NCI-H2227 (cell line): ENCODE results near the gene GEMIN2.
"Not testable (repeated sequence)": the region's sequence is repeated elsewhere in the genome, so short reads cannot be mapped to it uniquely, and the experiment has no call there.

Experiments
- DNase-seq: peaks from one replicate; lab custom pipeline; 2025; ENCODE audit not compliant: unreplicated experiment; lab: John Stamatoyannopoulos, UW

Gene GEMIN2

GRCh38 chr14:39114073-39114838 lies at the start of gene GEMIN2:
TSS of gene GEMIN2 (plus strand) at chr14:39114323. CDS start at chr14:39114339, 16 bp downstream.
- DNase-seq, result peak; percentile 97

GRCh38 chr14:39069169-39069805 lies 44.8 kb upstream of the GEMIN2 start:
- not testable (repeated sequence) for DNase-seq

GRCh38 chr14:39069923-39070322 lies 44.2 kb upstream of the GEMIN2 start:
- no peak for DNase-seq

- no peak for DNase-seq
Measured at GRCh38 chr14:39071096-39071495, 43.0 kb upstream of the GEMIN2 start.

- DNase-seq, result no peak
Measured at GRCh38 chr14:39080886-39081285, 33.2 kb upstream of the GEMIN2 start.

GRCh38 chr14:39083127-39083526 lies 31.0 kb upstream of the GEMIN2 start:
- DNase-seq, result no peak

- DNase-seq, result no peak
Measured at GRCh38 chr14:39085933-39086332, 28.2 kb upstream of the GEMIN2 start.

- no peak for DNase-seq
Measured at GRCh38 chr14:39087493-39087892, 26.6 kb upstream of the GEMIN2 start.

- no peak for DNase-seq
Measured at GRCh38 chr14:39090548-39091111, 23.5 kb upstream of the GEMIN2 start.

GRCh38 chr14:39091716-39092115 lies 22.4 kb upstream of the GEMIN2 start:
- no peak for DNase-seq

GRCh38 chr14:39094515-39094914 lies 19.6 kb upstream of the GEMIN2 start:
- no peak for DNase-seq

GRCh38 chr14:39097159-39097558 lies 17.0 kb upstream of the GEMIN2 start:
- DNase-seq, result no peak

GRCh38 chr14:39099215-39099614 lies 14.9 kb upstream of the GEMIN2 start:
- not testable (repeated sequence) for DNase-seq

- no peak for DNase-seq
Measured at GRCh38 chr14:39099748-39100147, 14.4 kb upstream of the GEMIN2 start.

GRCh38 chr14:39102265-39102968 lies 11.7 kb upstream of the GEMIN2 start:
- DNase-seq, result peak; percentile 55

GRCh38 chr14:39102969-39103957 lies 10.9 kb upstream of the GEMIN2 start, which contains the start of gene SEC23A:
TSS of gene SEC23A (minus strand) at chr14:39103235. CDS start at chr14:39096118, 7,117 bp downstream.
- peak; percentile 83 for DNase-seq

- not testable (repeated sequence) for DNase-seq
Measured at GRCh38 chr14:39104078-39104801, 9.9 kb upstream of the GEMIN2 start.

- peak; percentile 47 for DNase-seq
Measured at GRCh38 chr14:39107591-39107996, 6.5 kb upstream of the GEMIN2 start.

- no peak for DNase-seq
Measured at GRCh38 chr14:39108791-39109190, 5.3 kb upstream of the GEMIN2 start.
